ENCODE results near the gene OLFM4. TPM values are rescaled to one million over a fixed set of nuclear protein-coding genes. Genes with fewer than 3 reads are reported as not detected.

Gene OLFM4
- total and polyA plus RNA-seq, 2 donors (not counting 3 experiments of a cell fraction or from before 2014, with no cell fraction given) = not detected

DNA sequence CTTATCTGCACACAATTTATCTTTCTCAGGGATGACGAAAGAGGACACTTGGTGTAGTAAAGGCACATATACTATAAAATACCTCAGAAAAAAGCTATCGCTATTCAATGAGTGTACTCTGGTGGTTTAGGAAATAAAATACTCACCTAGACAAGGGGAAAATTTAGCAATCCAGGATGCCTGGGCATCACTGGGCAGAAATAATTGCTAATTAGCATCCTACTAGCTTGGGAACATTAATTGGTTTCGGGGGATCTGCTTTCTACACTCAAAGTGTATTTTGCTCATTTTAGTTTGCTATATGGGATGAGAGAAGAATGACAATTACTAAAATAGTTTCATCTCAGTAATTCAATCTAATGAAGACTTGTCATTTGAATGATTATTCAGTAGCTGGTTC, 60.3 kb downstream of the OLFM4 start:
- no TSS peak for BruUV-seq (replicated peaks)
- no peak overlapping the region for H2AFZ ChIP-seq (ENCODE audit: low read depth, low read length)
- no peak overlapping the region for H3K4me3 ChIP-seq (replicated peaks in 1 of 3; ENCODE audit: insufficient read depth in 1 of 3, low read depth in 1 of 3, low read length in 3 of 3)
- intact Hi-C loops (cut with micrococcal nuclease) (no loop called here), dilution Hi-C loops (cut with MboI; ENCODE audit: extremely low pct_ligation_motif_present, low sequenced_read_pairs) (no loop called here)
- TF ChIP-seq POLR2A (IDR thresholded peaks at IDR 0.05; ENCODE audit: low read depth, low read length) = no peak
- no peak for TF ChIP-seq JUN (IDR thresholded peaks at IDR 0.05; ENCODE audit: borderline replicate concordance, insufficient read depth, insufficient read length, low read depth)
- TF ChIP-seq MYC (IDR thresholded peaks at IDR 0.05; ENCODE audit: low read depth, low read length) = no peak
- TF ChIP-seq POLR2AphosphoS5 (IDR thresholded peaks at IDR 0.05; ENCODE audit: insufficient read depth, low read depth, low read length) = no peak
- TF ChIP-seq CTCF (IDR thresholded peaks at IDR 0.05; ENCODE audit: extremely low read depth in 1 of 2, insufficient read depth in 1 of 2, low read depth in 1 of 2, low read length in 2 of 2) = no peak
- no peak for TF ChIP-seq MAX (IDR thresholded peaks at IDR 0.05; ENCODE audit: insufficient read depth, insufficient read length)
- no peak for TF ChIP-seq EZH2 (IDR thresholded peaks at IDR 0.05; ENCODE audit: borderline replicate concordance, low read depth, low read length, severe bottlenecking)
- no peak for TF ChIP-seq GATA2 (IDR thresholded peaks at IDR 0.05; ENCODE audit: insufficient read depth, insufficient read length, low read depth, low read length)
- no peak for TF ChIP-seq FOS (IDR thresholded peaks at IDR 0.05; ENCODE audit: borderline replicate concordance, insufficient read depth, low read length)
- no peak overlapping the region for H3K4me2 ChIP-seq (ENCODE audit: insufficient read depth, low read length)
- POLR2A ChIA-PET = no interaction called here
- H3K79me2 ChIP-seq (ENCODE audit: control insufficient read depth, insufficient read depth, low read length) = no peaks in the 10 kb centered on the region
- no peaks in the 10 kb centered on the region for H3K27me3 ChIP-seq (ENCODE audit: control insufficient read depth in 2 of 2, insufficient read depth in 2 of 2, low read length in 2 of 2)
- no peaks in the 10 kb centered on the region for H3K9me1 ChIP-seq (replicated peaks; ENCODE audit: control insufficient read depth, extremely low read depth, insufficient read depth, low read length)
- no peak for FAIRE-seq
- no peak overlapping the region for H3K27ac ChIP-seq (ENCODE audit: insufficient read depth, low read depth, low read length)
- peaks cover 2% of the 10 kb centered on the region for H3K9me3 ChIP-seq (replicated peaks; ENCODE audit: control insufficient read depth, insufficient read depth, low read length)
- DNase-seq (ENCODE audit: low read depth, low spot score) = no peak
- CTCF ChIA-PET = no interaction called here
- H3K9ac ChIP-seq (replicated peaks; ENCODE audit: extremely low read depth, insufficient read depth, low read length) = no peak overlapping the region
- H3K36me3 ChIP-seq (ENCODE audit: control insufficient read depth in 2 of 2, extremely low read depth in 1 of 2, insufficient read depth in 2 of 2, low read length in 2 of 2) = no peaks in the 10 kb centered on the region
- H4K20me1 ChIP-seq (replicated peaks; ENCODE audit: control insufficient read depth, extremely low read depth, insufficient read depth, low read length) = no peaks in the 10 kb centered on the region
- H3K4me1 ChIP-seq (ENCODE audit: control insufficient read depth, extremely low read depth, insufficient read depth, low read length) = no peaks in the 10 kb centered on the region

All from endothelial cell of umbilical vein (primary cell).